IMR-90 (cell line): Measurements from ENCODE around the gene CA6. TPM values are rescaled to one million over a fixed set of nuclear protein-coding genes. Genes with fewer than 3 reads are reported as not detected.
A peak's percentile ranks its signal among the peaks of the same experiment; 100 is the strongest.

ENCODE experiments used
- ATAC-seq: fragments of 200-7000 bp; cut with Tn5 transposase; 2 replicates; pipeline ENCODE4 v1.9.1; 2020; ENCODE audit warnings: low read depth, mild to moderate bottlenecking, moderate library complexity
- BruUV-seq: library from RNA; stranded (reverse); fragments of 400-500 nt; replicated peaks from 2 replicates; lab custom pipeline; 2021; lab: Mats Ljungman, UMichigan
- CTCF ChIA-PET: fragments of 300-600 bp; formaldehyde crosslinking; extraction: SDS; loops from one replicate; lab custom pipeline; 2021; ENCODE audit warnings: antibody characterized with exemption; lab: Yijun Ruan, JAX
- POLR2A ChIA-PET: fragments of 300-600 bp; sonication (Branson Sonifier 250); formaldehyde crosslinking; loops from one replicate; lab custom pipeline; 2022; ENCODE audit warnings: antibody characterized with exemption; ENCODE audit not compliant: unreplicated experiment; lab: Charles Lee
- DNase-seq: peaks from one replicate; pipeline ENCODE4 v3.0.0; 2013
- H2AFZ ChIP-seq: replicated peaks from 2 replicates; pipeline ENCODE3; 2013; ENCODE audit warnings: low read length, mild to moderate bottlenecking; ENCODE audit not compliant: poor library complexity
- H2AK5ac ChIP-seq: 2 replicates; pipeline ENCODE4 v1.6.1; 2013; ENCODE audit warnings: low read depth, low read length, inconsistent platforms
- H2AK9ac ChIP-seq: replicated peaks from 2 replicates; pipeline ENCODE3; 2013; ENCODE audit warnings: mild to moderate bottlenecking, low read depth, low read length, moderate library complexity; ENCODE audit not compliant: poor library complexity
- H2BK120ac ChIP-seq: 2 replicates; pipeline ENCODE4 v1.6.1; 2013; ENCODE audit warnings: low read depth, low read length, inconsistent platforms
- H2BK15ac ChIP-seq: 3 replicates; pipeline ENCODE4 v1.6.1; 2013; ENCODE audit warnings: low read depth, low read length, inconsistent platforms
- H2BK20ac ChIP-seq: 2 replicates; pipeline ENCODE4 v1.6.1; 2013; ENCODE audit warnings: low read depth, mild to moderate bottlenecking, inconsistent platforms, low read length, moderate library complexity
- H2BK5ac ChIP-seq: 2 replicates; pipeline ENCODE4 v1.6.1; 2013; ENCODE audit warnings: mild to moderate bottlenecking, low read depth, low read length, inconsistent platforms; ENCODE audit not compliant: poor library complexity, severe bottlenecking
- H3K14ac ChIP-seq: replicated peaks from 2 replicates; pipeline ENCODE4 v1.6.1; 2013; ENCODE audit warnings: low read depth, low read length, inconsistent platforms
- H3K18ac ChIP-seq: 2 replicates; pipeline ENCODE4 v1.6.1; 2013; ENCODE audit warnings: low read depth, low read length, control low read depth
- H3K23ac ChIP-seq: 2 replicates; pipeline ENCODE4 v1.6.1; 2013; ENCODE audit warnings: low read depth, low read length, inconsistent platforms
- H3K27ac ChIP-seq: 2 replicates; pipeline ENCODE4 v1.5.1; 2013; ENCODE audit warnings: mild to moderate bottlenecking, control low read depth, low read length; ENCODE audit not compliant: insufficient read depth
- H3K27me3 ChIP-seq: 2 replicates; pipeline ENCODE4 v1.6.1; 2013; ENCODE audit warnings: low read length; ENCODE audit not compliant: control insufficient read depth, insufficient read depth
- H3K36me3 ChIP-seq: 2 replicates; pipeline ENCODE4 v1.6.1; 2013; ENCODE audit warnings: low read length, mixed read lengths; ENCODE audit not compliant: control insufficient read depth, insufficient read depth
- H3K4ac ChIP-seq: 2 replicates; pipeline ENCODE4 v1.6.1; 2013; ENCODE audit warnings: low read depth, low read length, inconsistent platforms
- H3K4me1 ChIP-seq: 2 replicates; pipeline ENCODE4 v1.6.1; 2013; ENCODE audit warnings: low read length, mixed read lengths; ENCODE audit not compliant: control insufficient read depth, insufficient read depth
- H3K4me2 ChIP-seq: 2 replicates; pipeline ENCODE4 v1.6.1; 2013; ENCODE audit warnings: low read depth, mild to moderate bottlenecking, control low read depth, low read length, moderate library complexity
- H3K4me3 ChIP-seq: 2 replicates; pipeline ENCODE4 v1.5.1; 2013; ENCODE audit warnings: low read depth, mild to moderate bottlenecking, control low read depth, low read length, moderate library complexity; ENCODE audit not compliant: insufficient read depth
- H3K56ac ChIP-seq: 2 replicates; pipeline ENCODE4 v1.6.1; 2013; ENCODE audit warnings: low read length, inconsistent platforms; ENCODE audit not compliant: insufficient read depth; ENCODE audit errors: extremely low read depth
- H3K79me1 ChIP-seq, 2 experiments: 2 replicates each; pipeline ENCODE4 v1.6.1; 2013; ENCODE audit warnings: low read length in 2 of 2, inconsistent platforms in 1 of 2, low read depth in 1 of 2
- H3K9ac ChIP-seq: 2 replicates; pipeline ENCODE4 v1.6.1; 2013; ENCODE audit warnings: low read depth, low read length, control low read depth
- H3K9me1 ChIP-seq: 2 replicates; pipeline ENCODE4 v1.6.1; 2013; ENCODE audit warnings: low read length, inconsistent platforms; ENCODE audit not compliant: insufficient read depth
- H3K9me3 ChIP-seq: 2 replicates; pipeline ENCODE4 v1.6.1; 2013; ENCODE audit warnings: low read length; ENCODE audit not compliant: control insufficient read depth, insufficient read depth
- H4K20me1 ChIP-seq: 2 replicates; pipeline ENCODE4 v1.6.1; 2013; ENCODE audit warnings: low read length, inconsistent platforms; ENCODE audit not compliant: insufficient read depth
- H4K5ac ChIP-seq: 2 replicates; pipeline ENCODE4 v1.6.1; 2013; ENCODE audit warnings: mild to moderate bottlenecking, low read depth, low read length, control low read depth
- H4K8ac ChIP-seq, 2 experiments: 2 replicates each; pipeline ENCODE4 v1.6.1; 2013; ENCODE audit warnings: low read depth in 2 of 2, low read length in 2 of 2, control low read depth in 1 of 2, inconsistent platforms in 1 of 2
- H4K91ac ChIP-seq: 2 replicates; pipeline ENCODE4 v1.6.1; 2013; ENCODE audit warnings: low read depth, low read length, inconsistent platforms; ENCODE audit not compliant: insufficient read depth
- CEBPB ChIP-seq: IDR thresholded peaks from 2 replicates; pipeline ENCODE4 v1.6.1; 2012; ENCODE audit warnings: low read depth, low read length, improper control_type of control experiment
- CTCF ChIP-seq: conservative IDR thresholded peaks from 2 replicates; pipeline ENCODE4 v1.5.1; 2012; ENCODE audit warnings: mild to moderate bottlenecking, low read depth, low read length, improper control_type of control experiment
- MAFK ChIP-seq: IDR thresholded peaks from 2 replicates; pipeline ENCODE4 v1.6.1; 2012; ENCODE audit warnings: low read depth, low read length, improper control_type of control experiment
- MXI1 ChIP-seq: IDR thresholded peaks from 2 replicates; pipeline ENCODE4 v1.6.1; 2012; ENCODE audit warnings: low read depth, mild to moderate bottlenecking, low read length, moderate library complexity, borderline replicate concordance
- RAD21 ChIP-seq: IDR thresholded peaks from 2 replicates; pipeline ENCODE4 v1.6.1; 2012; ENCODE audit warnings: low read length, improper control_type of control experiment
- WGBS, 2 experiments: methylation state at CpG; one replicate each; pipeline versions ENCODE4 v1.1.5 to v1.1.7; 2013; ENCODE audit warnings: missing lambda C conversion rate in 2 of 2; ENCODE audit not compliant: insufficient read length in 1 of 2; ENCODE audit errors: extremely low coverage in 2 of 2; 5-methylcytosine and 5-hydroxymethylcytosine counted together
- dilution Hi-C: fragments of 300-500 bp; cut with HindIII; formaldehyde crosslinking; loops from one replicate; pipeline ENCODE4 v1.14.3; 2018; ENCODE audit warnings: low sequenced_read_pairs; ENCODE audit not compliant: unreplicated experiment
- in situ Hi-C: fragments of 300-500 bp; cut with MboI; formaldehyde crosslinking; loops from 3 replicates; pipeline ENCODE4 v1.14.3; 2019; ENCODE audit warnings: low sequenced_read_pairs, inconsistent platforms, mixed read lengths
- intact Hi-C: fragments of 100-400 bp; cut with micrococcal nuclease; formaldehyde crosslinking; loops from 2 replicates; pipeline ENCODE4 v1.10.0; 2022
- polyA plus RNA-seq, 3 experiments: library from polyadenylated mRNA; depleted of rRNA; stranded (reverse); fragments of >200 nt; gene quantifications; 2 replicates each; pipeline ENCODE4 v1.2.3, GENCODE V29; 2012; ENCODE audit warnings: low replicate concordance in 1 of 3
- total RNA-seq: library from RNA; depleted of rRNA; stranded (reverse); fragments of >200 nt; gene quantifications from 2 replicates; pipeline ENCODE4 v1.2.3, GENCODE V29; 2012

The CA6 gene
- total and polyA plus RNA-seq, 2 of the 4 experiments (the other 2 are of a cell fraction) = not detected

- Histone ChIP-seq H3K4ac (peak overlapping the region; percentile 90), H2BK5ac (peak overlapping the region; percentile 76), H3K4me2 (peak overlapping the region; percentile 25; the same call in 1 of the 2 replicates), H3K18ac (peak overlapping the region; percentile 10; the same call in 1 of the 2 replicates), H3K79me1 (peaks cover 0 to 5% of the 10 kb centered on the region in 2 experiments; a peak in 1 of 4 replicates), H3K4me3 (no peak overlapping the region), H2BK15ac (peak overlapping the region; percentile 72; the same call in 2 of the 3 replicates), H3K36me3 (no peaks in the 10 kb centered on the region), H3K9me1 (peaks cover 25% of the 10 kb centered on the region), H3K9me3 (no peaks in the 10 kb centered on the region), H4K20me1 (no peaks in the 10 kb centered on the region), H3K9ac (no peak overlapping the region), H2BK20ac (peak overlapping the region; percentile 96), H2AFZ (peak overlapping the region; percentile 16), H3K56ac (peak overlapping the region; percentile 59; the same call in 1 of the 2 replicates), H3K23ac (peak overlapping the region; percentile 82; the same call in 1 of the 2 replicates), H4K5ac (0 out of 2 replicates have a peak overlapping the region, but pooled peaks have one; percentile 5), H2BK120ac (peak overlapping the region; percentile 95), H3K4me1 (peaks cover 13% of the 10 kb centered on the region), H3K27ac (peak overlapping the region; percentile 40), H3K14ac (peak overlapping the region; percentile 84), H4K8ac (peak overlapping the region in 1 of 2 experiments; percentile 68; a peak in 3 of 4 replicates), H2AK5ac (peak overlapping the region; percentile 83; the same call in 1 of the 2 replicates), H3K27me3 (no peaks in the 10 kb centered on the region), H2AK9ac (peak overlapping the region; percentile 18), H4K91ac (peak overlapping the region; percentile 73)
- DNase-seq (no peak), ATAC-seq (peak; percentile 7; the same call in 1 of the 2 replicates)
- no CpG with 5 or more reads among the region's 6 CpGs for WGBS, 2 experiments
- in situ Hi-C loops = loop anchor here (25.0 kb wide), 1 partner anchor 584 kb away; no protein-coding TSS in a partner anchor
- TF ChIP-seq MXI1 (no peak), MAFK (no peak), CEBPB (no peak), RAD21 (no peak), CTCF (no peak)
- CTCF ChIA-PET = interaction anchor here (0.7 kb wide), 1 partner anchor 39 kb away, joined by 3 read pairs; no protein-coding TSS in a partner anchor
- dilution Hi-C loops = no loop called here
- BruUV-seq = no TSS peak
- POLR2A ChIA-PET = no interaction called here
- intact Hi-C loops = no loop called here
These were observed 42.3 kb upstream of the CA6 start for GRCh38 chr1:8903410-8903809.
